Thyroid gland (tissue), 4 donors: ENCODE results near the gene CTDP1.

Experiments
- POLR2A ChIP-seq, 2 donors: fragments of 450-650 bp; IDR thresholded peaks; one replicate each; pipeline ENCODE4 v1.6.1; 2017; ENCODE audit warnings: antibody characterized with exemption in 2 of 2, mild to moderate bottlenecking in 2 of 2, moderate library complexity in 1 of 2
- TF ChIP-seq, protein P1 (sequence below), 6 experiments: fragments of 200-600 bp in 3 of 6; fragments of 450-650 bp in 3 of 6; sonication (generic) in 3 of 6; IDR thresholded peaks; one replicate each; pipeline ENCODE4 v1.5.1; 2016 to 2019; ENCODE audit warnings: antibody characterized with exemption in 6 of 6, mild to moderate bottlenecking in 2 of 6, inconsistent platforms in 1 of 6, moderate library complexity in 1 of 6

DNA sequence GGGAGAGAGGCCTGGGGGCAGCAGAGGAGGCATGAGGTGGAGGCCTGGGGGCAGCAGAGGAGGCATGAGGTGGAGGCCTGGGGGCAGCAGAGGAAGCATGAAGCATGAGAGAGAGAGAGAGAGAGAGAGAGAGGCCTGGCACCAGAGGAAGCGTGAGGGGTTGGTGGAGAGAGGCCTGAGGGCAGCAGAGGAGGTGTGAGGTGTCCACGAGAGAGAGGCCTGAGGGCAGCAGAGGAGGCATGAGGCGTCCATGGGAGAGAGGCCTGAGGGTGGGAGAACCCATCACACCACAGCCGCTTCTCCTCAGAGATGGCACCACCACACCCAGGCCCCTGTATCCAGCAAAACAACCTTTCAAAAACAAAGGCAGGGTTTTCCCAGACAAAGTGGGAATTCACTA, 62.5 kb downstream of the CTDP1 start:
- TF ChIP-seq POLR2A (IDR thresholded peaks at IDR 0.05) = no peak
- TF ChIP-seq, protein P1, sequence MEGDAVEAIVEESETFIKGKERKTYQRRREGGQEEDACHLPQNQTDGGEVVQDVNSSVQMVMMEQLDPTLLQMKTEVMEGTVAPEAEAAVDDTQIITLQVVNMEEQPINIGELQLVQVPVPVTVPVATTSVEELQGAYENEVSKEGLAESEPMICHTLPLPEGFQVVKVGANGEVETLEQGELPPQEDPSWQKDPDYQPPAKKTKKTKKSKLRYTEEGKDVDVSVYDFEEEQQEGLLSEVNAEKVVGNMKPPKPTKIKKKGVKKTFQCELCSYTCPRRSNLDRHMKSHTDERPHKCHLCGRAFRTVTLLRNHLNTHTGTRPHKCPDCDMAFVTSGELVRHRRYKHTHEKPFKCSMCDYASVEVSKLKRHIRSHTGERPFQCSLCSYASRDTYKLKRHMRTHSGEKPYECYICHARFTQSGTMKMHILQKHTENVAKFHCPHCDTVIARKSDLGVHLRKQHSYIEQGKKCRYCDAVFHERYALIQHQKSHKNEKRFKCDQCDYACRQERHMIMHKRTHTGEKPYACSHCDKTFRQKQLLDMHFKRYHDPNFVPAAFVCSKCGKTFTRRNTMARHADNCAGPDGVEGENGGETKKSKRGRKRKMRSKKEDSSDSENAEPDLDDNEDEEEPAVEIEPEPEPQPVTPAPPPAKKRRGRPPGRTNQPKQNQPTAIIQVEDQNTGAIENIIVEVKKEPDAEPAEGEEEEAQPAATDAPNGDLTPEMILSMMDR (IDR thresholded peaks at IDR 0.05) = no peak
